ENCODE results near the gene SUSD1. TPM values are rescaled to one million over a fixed set of nuclear protein-coding genes. Genes with fewer than 3 reads are reported as not detected.
A peak's percentile ranks its signal among the peaks of the same experiment; 100 is the strongest.

Gene SUSD1
- total and polyA plus RNA-seq, 2 experiments from 2014 or later, result 4.2 to 8.4 TPM

DNA sequence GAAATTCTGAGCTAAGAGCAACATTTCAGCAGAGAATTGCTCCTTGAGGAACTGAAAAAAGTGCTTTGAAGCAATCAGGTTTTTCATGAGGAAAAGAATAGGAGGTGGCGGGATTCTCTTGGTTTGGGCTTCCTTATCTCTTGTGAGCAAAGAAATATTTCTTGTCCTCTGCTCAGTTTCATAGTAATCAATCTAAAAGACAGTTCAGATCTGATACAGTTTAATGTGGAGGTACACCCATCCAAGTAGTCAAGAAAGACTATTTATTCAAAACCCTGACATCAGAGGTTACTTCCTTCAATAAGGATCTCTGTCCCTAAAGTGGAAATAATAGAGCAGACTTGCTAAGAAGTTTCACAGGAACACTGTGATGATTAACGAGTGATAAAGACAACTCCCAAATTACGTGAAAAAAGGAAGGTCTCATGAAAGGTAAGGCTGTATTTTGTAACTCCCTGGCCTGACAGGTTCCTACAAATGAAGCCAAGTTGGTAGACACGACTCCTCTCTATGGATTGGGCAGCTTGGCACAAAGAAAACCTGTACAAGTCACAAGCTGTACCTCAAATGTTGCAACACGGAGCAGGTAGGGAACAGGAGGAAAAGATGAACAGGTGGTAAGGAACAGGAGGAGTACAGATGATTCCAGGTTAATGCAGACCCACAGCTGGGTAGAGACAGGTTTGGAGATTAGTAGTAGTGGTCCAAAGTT, 94.1 kb downstream of the SUSD1 start:
- H3K79me2 ChIP-seq (ENCODE audit: insufficient read depth), result no peaks in the 10 kb centered on the region
- H3K9me3 ChIP-seq (ENCODE audit: low read depth), result no peaks in the 10 kb centered on the region
- no peak overlapping the region for H3K4me3 ChIP-seq
- H3K4me1 ChIP-seq (ENCODE audit: insufficient read depth), result no peaks in the 10 kb centered on the region
- no peaks in the 10 kb centered on the region for H3K27me3 ChIP-seq (replicated peaks; ENCODE audit: insufficient read depth)
- H3K9me2 ChIP-seq (ENCODE audit: insufficient read depth), result no peaks in the 10 kb centered on the region
- no peak overlapping the region for H2AFZ ChIP-seq
- in situ Hi-C loops (cut with MboI), result loop anchor here (10.0 kb wide), 1 partner anchor 624 kb away; no protein-coding TSS in a partner anchor
- DNase-seq, result no peak
- no peak overlapping the region for H3K27ac ChIP-seq
- WGBS, 2 experiments (ENCODE audit: low coverage in 1 of 2, low lambda C conversion rate in 2 of 2, missing lambda C conversion rate in 2 of 2), result 88 to 90% methylated on average over 5 of the region's 5 CpGs
- no peak overlapping the region for H3K9ac ChIP-seq
- TF ChIP-seq EZH2phosphoT487 (IDR thresholded peaks at IDR 0.05; ENCODE audit: insufficient read depth, low read depth), result no peak
- no peak for TF ChIP-seq EZH2 (IDR thresholded peaks at IDR 0.05; ENCODE audit: insufficient read depth, poor library complexity, severe bottlenecking)
- no peaks in the 10 kb centered on the region for H3F3A ChIP-seq (ENCODE audit: insufficient read depth)
- no peaks in the 10 kb centered on the region for H4K20me1 ChIP-seq (ENCODE audit: insufficient read depth)
- H3K4me2 ChIP-seq (ENCODE audit: unreplicated experiment), result no peak overlapping the region
- H3K36me3 ChIP-seq (ENCODE audit: low read depth), result no peaks in the 10 kb centered on the region

DNA sequence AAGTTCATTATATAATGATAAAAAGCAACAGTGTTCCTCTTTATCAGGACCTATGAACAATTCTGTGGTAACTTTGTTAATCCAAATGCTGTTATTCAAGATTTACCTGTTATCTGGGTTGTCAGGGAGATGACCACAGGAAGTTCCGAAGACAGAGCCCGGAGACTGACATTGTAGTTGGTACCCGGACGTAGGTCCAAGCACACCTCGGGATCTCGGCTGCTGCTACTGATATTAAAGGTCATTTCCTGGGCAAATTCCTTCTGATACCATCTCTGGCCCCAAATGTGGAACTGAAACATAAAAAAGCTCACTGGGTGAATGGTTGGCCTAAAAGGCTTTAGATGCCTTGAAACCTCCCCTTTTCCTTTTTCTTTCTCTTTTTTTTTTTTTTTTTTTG, 96.7 kb downstream of the SUSD1 start:
- no peak for TF ChIP-seq EZH2phosphoT487 (IDR thresholded peaks at IDR 0.05; ENCODE audit: insufficient read depth, low read depth)
- TF ChIP-seq EZH2 (IDR thresholded peaks at IDR 0.05; ENCODE audit: insufficient read depth, poor library complexity, severe bottlenecking), result no peak
- DNase-seq, result no peak
- H3F3A ChIP-seq (ENCODE audit: insufficient read depth), result peaks cover 15% of the 10 kb centered on the region
- no peaks in the 10 kb centered on the region for H4K20me1 ChIP-seq (ENCODE audit: insufficient read depth)
- H3K9me2 ChIP-seq (ENCODE audit: insufficient read depth), result no peaks in the 10 kb centered on the region
- no peak overlapping the region for H3K4me3 ChIP-seq
- 87% methylated on average over 6 of the region's 6 CpGs for WGBS, 2 experiments (ENCODE audit: low coverage in 1 of 2, low lambda C conversion rate in 2 of 2, missing lambda C conversion rate in 2 of 2)
- H3K79me2 ChIP-seq (ENCODE audit: insufficient read depth), result no peaks in the 10 kb centered on the region
- no peak overlapping the region for H3K27ac ChIP-seq
- no peaks in the 10 kb centered on the region for H3K9me3 ChIP-seq (ENCODE audit: low read depth)
- in situ Hi-C loops (cut with MboI), result loop anchor here (5.0 kb wide), 1 partner anchor 316 kb away; no protein-coding TSS in a partner anchor
- no peak overlapping the region for H2AFZ ChIP-seq
- H3K4me2 ChIP-seq (ENCODE audit: unreplicated experiment), result no peak overlapping the region
- no peaks in the 10 kb centered on the region for H3K36me3 ChIP-seq (ENCODE audit: low read depth)
- H3K9ac ChIP-seq, result no peak overlapping the region
- peaks cover 18% of the 10 kb centered on the region for H3K4me1 ChIP-seq (ENCODE audit: insufficient read depth)
- H3K27me3 ChIP-seq (replicated peaks; ENCODE audit: insufficient read depth), result no peaks in the 10 kb centered on the region

GRCh38 chr9:112076814-112077213, 98.3 kb downstream of the SUSD1 start:
- Histone ChIP-seq H3K9me3 (ENCODE audit: low read depth) (no peaks in the 10 kb centered on the region), H4K20me1 (ENCODE audit: insufficient read depth) (no peaks in the 10 kb centered on the region), H3K36me3 (ENCODE audit: low read depth) (no peaks in the 10 kb centered on the region), H3K27ac (no peak overlapping the region), H3K79me2 (ENCODE audit: insufficient read depth) (no peaks in the 10 kb centered on the region), H3K4me3 (no peak overlapping the region), H3K9me2 (ENCODE audit: insufficient read depth) (no peaks in the 10 kb centered on the region), H3K4me2 (ENCODE audit: unreplicated experiment) (no peak overlapping the region), H3K27me3 (replicated peaks; ENCODE audit: insufficient read depth) (no peaks in the 10 kb centered on the region), H3K4me1 (ENCODE audit: insufficient read depth) (peaks cover 31% of the 10 kb centered on the region), H3K9ac (no peak overlapping the region), H2AFZ (no peak overlapping the region), H3F3A (ENCODE audit: insufficient read depth) (peaks cover 25% of the 10 kb centered on the region)
- TF ChIP-seq EZH2 (IDR thresholded peaks at IDR 0.05; ENCODE audit: insufficient read depth, poor library complexity, severe bottlenecking) (no peak), EZH2phosphoT487 (IDR thresholded peaks at IDR 0.05; ENCODE audit: insufficient read depth, low read depth) (no peak)
- no peak for DNase-seq
- WGBS, 2 experiments (ENCODE audit: low coverage in 1 of 2, low lambda C conversion rate in 2 of 2, missing lambda C conversion rate in 2 of 2), result 91 to 92% methylated on average over 7 of the region's 7 CpGs
- in situ Hi-C loops (cut with MboI), result loop anchor here (5.0 kb wide), 1 partner anchor 315 kb away; no protein-coding TSS in a partner anchor

DNA sequence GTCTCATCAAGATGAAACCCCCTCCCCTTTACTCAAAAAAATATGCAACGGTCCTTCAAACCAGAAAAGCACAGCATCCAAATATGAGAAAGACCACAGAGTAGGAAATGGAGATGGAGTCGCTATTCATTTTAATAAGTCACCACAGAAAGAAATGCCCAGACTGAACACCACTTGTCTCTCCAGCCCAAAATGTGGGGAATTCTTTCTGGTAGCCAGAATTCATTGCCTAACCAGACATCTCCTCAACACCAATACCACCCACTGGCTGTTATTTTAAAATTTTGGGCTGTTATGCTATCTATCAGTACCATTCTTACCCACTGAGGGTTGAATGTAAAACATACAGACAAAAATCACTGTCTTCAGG, 100.1 kb downstream of the SUSD1 start:
- no peaks in the 10 kb centered on the region for H3K79me2 ChIP-seq (ENCODE audit: insufficient read depth)
- H4K20me1 ChIP-seq (ENCODE audit: insufficient read depth), result no peaks in the 10 kb centered on the region
- peak overlapping the region; percentile 97 for H3K27ac ChIP-seq
- 24 to 29% methylated on average over 2 of the region's 2 CpGs for WGBS, 2 experiments (ENCODE audit: low coverage in 1 of 2, low lambda C conversion rate in 2 of 2, missing lambda C conversion rate in 2 of 2)
- peaks cover 25% of the 10 kb centered on the region for H3F3A ChIP-seq (ENCODE audit: insufficient read depth)
- peaks cover 31% of the 10 kb centered on the region for H3K4me1 ChIP-seq (ENCODE audit: insufficient read depth)
- no peak overlapping the region for H3K4me3 ChIP-seq
- no peak for TF ChIP-seq EZH2 (IDR thresholded peaks at IDR 0.05; ENCODE audit: insufficient read depth, poor library complexity, severe bottlenecking)
- TF ChIP-seq EZH2phosphoT487 (IDR thresholded peaks at IDR 0.05; ENCODE audit: insufficient read depth, low read depth), result no peak
- in situ Hi-C loops (cut with MboI), result loop anchor here (5.0 kb wide), 1 partner anchor 313 kb away; no protein-coding TSS in a partner anchor
- H3K9ac ChIP-seq, result peak overlapping the region; percentile 69
- H3K36me3 ChIP-seq (ENCODE audit: low read depth), result no peaks in the 10 kb centered on the region
- H3K9me2 ChIP-seq (ENCODE audit: insufficient read depth), result no peaks in the 10 kb centered on the region
- no peak overlapping the region for H3K4me2 ChIP-seq (ENCODE audit: unreplicated experiment)
- peak overlapping the region; percentile 26; the same call in 1 of the 2 replicates for H2AFZ ChIP-seq
- no peaks in the 10 kb centered on the region for H3K9me3 ChIP-seq (ENCODE audit: low read depth)
- no peak for DNase-seq
- no peaks in the 10 kb centered on the region for H3K27me3 ChIP-seq (replicated peaks; ENCODE audit: insufficient read depth)
